GM20000 (cell line): Measurements from ENCODE around the gene SSU72.

ENCODE experiments used
- DNase-seq: peaks from one replicate; pipeline ENCODE4 v3.0.0; 2012; ENCODE audit warnings: low spot score
- TF ChIP-seq, protein P1 (sequence below): IDR thresholded peaks from 2 replicates; pipeline ENCODE4 v1.5.1; 2012; ENCODE audit warnings: mild to moderate bottlenecking, control low read depth; ENCODE audit errors: extremely low read depth, missing control alignments

The SSU72 gene

GRCh38 chr1:1547011-1547410, 27.7 kb downstream of the SSU72 start:
- no peak for DNase-seq
- TF ChIP-seq, protein P1, sequence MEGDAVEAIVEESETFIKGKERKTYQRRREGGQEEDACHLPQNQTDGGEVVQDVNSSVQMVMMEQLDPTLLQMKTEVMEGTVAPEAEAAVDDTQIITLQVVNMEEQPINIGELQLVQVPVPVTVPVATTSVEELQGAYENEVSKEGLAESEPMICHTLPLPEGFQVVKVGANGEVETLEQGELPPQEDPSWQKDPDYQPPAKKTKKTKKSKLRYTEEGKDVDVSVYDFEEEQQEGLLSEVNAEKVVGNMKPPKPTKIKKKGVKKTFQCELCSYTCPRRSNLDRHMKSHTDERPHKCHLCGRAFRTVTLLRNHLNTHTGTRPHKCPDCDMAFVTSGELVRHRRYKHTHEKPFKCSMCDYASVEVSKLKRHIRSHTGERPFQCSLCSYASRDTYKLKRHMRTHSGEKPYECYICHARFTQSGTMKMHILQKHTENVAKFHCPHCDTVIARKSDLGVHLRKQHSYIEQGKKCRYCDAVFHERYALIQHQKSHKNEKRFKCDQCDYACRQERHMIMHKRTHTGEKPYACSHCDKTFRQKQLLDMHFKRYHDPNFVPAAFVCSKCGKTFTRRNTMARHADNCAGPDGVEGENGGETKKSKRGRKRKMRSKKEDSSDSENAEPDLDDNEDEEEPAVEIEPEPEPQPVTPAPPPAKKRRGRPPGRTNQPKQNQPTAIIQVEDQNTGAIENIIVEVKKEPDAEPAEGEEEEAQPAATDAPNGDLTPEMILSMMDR, result no peak

- DNase-seq, result no peak
- TF ChIP-seq, protein P1, result no peak
These were observed 28.5 kb downstream of the SSU72 start for GRCh38 chr1:1545946-1546737.

- DNase-seq, result no peak
- TF ChIP-seq, protein P1, result no peak
These were observed 30.1 kb downstream of the SSU72 start for GRCh38 chr1:1544544-1544943.

GRCh38 chr1:1543706-1544099, 31.0 kb downstream of the SSU72 start:
- TF ChIP-seq, protein P1, result no peak
- no peak for DNase-seq

- no peak for DNase-seq
- TF ChIP-seq, protein P1, result no peak
These were observed 31.6 kb downstream of the SSU72 start for GRCh38 chr1:1542766-1543705.

- TF ChIP-seq, protein P1, result no peak
- DNase-seq, result no peak
These were observed 32.5 kb downstream of the SSU72 start for GRCh38 chr1:1541956-1542765.
